HG02870 (cell line): ENCODE data around the gene GPR34.

ENCODE experiments used
- ATAC-seq: cut with Tn5 transposase; IDR thresholded peaks from one replicate; pipeline ENCODE4 v1.9.1; 2021; ENCODE audit warnings: mild to moderate bottlenecking, moderate library complexity; ENCODE audit not compliant: unreplicated experiment

Gene GPR34

DNA sequence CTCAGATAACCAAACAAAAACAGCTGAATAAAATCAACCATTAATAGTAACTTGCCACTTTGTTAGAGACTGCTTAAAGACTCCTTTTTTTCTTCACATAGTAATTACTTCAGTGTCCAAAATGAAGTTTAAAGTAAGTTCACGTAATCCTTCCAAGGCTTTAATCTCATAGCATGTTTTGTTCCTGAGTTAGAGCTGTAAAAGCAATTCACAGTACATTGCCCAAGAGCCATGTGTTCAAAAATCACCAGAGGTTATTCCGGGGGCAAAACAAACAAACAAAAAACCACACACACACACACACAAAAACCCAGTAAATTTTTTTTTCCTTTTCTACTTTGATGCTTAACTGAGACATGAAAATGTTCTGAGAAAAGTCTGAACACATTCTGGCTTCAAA, 41.3 kb downstream of the GPR34 start:
- no peak for ATAC-seq

DNA sequence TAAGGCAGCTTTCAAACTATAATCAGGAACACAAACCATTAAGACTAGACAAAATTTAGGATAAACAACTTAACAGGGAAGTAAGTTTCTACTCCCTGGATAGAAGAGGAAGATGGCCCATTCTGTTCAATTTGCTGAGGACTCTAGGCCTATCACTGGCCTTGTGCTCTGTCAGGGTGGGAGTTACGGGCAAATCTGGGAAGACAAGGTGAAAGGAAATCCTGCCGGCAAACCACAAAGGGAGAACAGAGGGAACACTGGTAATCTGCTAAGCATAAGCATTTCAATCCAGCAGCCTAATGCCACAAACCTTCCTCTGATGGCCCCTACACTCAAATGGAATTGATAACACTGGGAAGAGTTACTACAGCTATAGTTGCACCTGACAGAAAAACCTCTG, 43.5 kb downstream of the GPR34 start:
- ATAC-seq, result no peak

DNA sequence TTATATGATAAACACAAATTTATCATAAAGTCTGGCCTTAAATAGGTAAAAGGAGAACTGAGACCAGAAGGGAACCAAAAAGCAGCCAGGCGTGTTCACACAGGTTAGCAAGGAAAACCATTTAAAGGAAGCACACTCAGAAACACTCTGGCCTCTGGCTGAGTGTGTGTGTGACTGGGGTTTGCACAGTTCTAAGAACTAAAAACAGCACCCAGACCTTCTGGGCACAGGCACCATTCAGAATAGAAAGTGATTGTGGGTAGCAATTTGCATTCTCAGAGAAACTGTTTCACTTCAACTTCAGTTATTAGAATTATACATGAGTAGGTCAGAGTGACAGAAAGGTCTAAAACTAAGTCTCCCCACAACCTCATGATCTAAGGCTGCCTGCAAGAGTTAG, 45.2 kb downstream of the GPR34 start:
- peak; percentile 94 for ATAC-seq

DNA sequence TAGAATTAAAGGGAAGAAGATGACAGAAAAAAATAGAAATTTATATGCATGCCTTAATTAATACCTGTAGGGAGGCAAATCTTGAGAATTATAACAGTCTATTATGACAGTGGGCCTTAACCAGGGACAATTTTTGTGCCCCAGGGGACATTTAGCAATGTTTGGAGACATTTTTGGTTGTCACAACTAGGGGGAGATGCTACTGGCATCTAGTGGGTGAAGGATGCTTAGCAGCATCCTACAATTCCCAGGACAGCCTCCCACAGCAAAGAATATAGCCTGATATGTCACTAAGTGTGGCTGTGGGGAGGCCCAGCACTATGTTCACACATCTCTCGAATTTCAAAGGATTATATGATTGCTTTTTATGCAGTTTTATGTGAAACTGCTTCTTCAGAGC, 45.8 kb downstream of the GPR34 start:
- no peak for ATAC-seq

DNA sequence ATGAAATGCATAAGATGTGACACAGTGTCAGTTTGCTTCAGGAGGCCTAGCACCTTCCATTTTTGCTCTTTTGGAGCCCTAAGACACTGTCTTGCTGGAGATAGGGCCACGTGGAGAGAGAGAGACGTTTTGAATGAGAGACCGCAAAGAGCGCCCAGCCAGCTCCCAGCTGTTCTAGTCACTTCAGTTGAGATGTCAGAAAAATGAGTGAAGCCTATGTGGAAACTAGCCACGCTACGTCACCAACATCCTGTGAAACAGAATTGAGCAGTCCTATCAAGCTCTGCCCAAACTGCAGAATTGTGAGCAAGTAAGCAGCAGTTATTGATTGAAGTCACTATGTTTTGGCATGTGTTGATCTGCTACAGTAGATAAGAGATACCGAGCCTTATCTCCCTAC, 48.3 kb downstream of the GPR34 start:
- no peak for ATAC-seq

DNA sequence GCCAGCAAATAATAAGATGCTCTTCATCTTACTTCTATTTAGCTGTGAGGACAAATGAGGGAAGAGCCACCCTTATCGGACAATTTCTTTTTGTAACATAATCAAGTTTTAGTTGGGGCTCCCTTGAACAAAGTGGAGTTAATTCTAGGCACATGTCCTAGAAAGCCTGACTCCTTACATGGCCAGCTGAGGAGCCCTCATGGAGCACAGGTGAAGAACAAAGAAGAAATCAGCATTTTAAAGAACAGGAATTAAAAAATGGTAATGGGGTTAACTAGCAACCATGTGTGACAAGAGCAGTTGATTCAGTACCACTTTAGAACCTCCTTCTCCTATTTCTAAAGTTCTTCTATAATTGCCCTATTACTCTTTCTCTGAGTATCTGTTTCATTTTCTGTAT, 51.1 kb downstream of the GPR34 start:
- no peak for ATAC-seq
